ENCODE data around the gene GAGE10. TPM values are rescaled to one million over a fixed set of nuclear protein-coding genes. Genes with fewer than 3 reads are reported as not detected.

GAGE10 gene
- total and polyA plus RNA-seq, 2 of the 8 experiments (the other 6 are each of a cell fraction or from before 2014, with no cell fraction given), result not detected

DNA sequence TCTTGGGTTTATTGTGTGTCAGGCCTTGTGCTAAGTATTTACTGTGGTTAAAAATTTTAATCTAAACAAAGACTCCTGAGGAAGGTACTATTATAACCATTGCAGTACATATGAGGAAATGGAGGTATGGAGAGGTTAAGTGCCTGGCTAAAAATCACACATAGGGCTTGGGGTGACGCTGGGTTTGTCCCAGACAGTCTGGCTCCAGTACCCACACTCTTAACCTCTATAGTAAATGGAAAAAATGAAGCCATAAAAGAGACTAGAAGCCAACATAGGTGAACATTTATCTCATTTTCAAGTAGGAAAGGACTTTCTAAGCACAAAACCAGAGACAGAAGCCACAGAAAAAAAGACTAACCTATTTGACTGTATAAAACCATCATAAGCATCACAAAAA is 40.8 kb upstream of the GAGE10 start (continued):
- TF ChIP-seq, protein P1, sequence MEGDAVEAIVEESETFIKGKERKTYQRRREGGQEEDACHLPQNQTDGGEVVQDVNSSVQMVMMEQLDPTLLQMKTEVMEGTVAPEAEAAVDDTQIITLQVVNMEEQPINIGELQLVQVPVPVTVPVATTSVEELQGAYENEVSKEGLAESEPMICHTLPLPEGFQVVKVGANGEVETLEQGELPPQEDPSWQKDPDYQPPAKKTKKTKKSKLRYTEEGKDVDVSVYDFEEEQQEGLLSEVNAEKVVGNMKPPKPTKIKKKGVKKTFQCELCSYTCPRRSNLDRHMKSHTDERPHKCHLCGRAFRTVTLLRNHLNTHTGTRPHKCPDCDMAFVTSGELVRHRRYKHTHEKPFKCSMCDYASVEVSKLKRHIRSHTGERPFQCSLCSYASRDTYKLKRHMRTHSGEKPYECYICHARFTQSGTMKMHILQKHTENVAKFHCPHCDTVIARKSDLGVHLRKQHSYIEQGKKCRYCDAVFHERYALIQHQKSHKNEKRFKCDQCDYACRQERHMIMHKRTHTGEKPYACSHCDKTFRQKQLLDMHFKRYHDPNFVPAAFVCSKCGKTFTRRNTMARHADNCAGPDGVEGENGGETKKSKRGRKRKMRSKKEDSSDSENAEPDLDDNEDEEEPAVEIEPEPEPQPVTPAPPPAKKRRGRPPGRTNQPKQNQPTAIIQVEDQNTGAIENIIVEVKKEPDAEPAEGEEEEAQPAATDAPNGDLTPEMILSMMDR (IDR thresholded peaks at IDR 0.05; ENCODE audit: control extremely low read depth in 1 of 3, insufficient read depth in 1 of 3, low read depth in 1 of 3, low read length in 3 of 3), result no peak

Measured in H1 (cell line).